Measurements from ENCODE around the gene ASB13. TPM values are rescaled to one million over a fixed set of nuclear protein-coding genes. Genes with fewer than 3 reads are reported as not detected.

ASB13 gene
- polyA plus RNA-seq, 1 donor from 2014 or later = 5.6 TPM

DNA sequence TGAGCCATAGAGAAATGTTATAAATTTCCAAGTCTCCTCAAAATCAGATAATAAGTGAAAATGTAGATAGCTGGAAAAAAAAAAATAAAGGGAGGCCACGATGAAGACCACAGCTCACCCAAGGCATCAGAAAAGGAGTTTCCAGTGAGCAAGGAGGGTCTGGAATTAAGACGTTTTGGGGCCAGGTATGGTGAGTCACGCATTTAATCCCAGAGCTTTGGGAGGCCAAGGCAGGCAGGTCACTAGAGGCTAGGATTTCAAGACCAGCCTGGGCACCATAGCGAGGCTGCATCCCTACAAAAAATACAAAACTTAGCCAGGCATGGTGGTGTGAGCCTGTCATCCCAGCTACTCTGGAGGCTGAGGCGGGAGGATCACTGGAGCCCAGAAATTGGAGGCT is 65.5 kb downstream of the ASB13 start:
- Histone ChIP-seq H3K27me3 (ENCODE audit: insufficient read depth, low read depth, low read length) (no peaks in the 10 kb centered on the region), H3K9ac (ENCODE audit: low read length) (no peak overlapping the region), H3K4me3 (ENCODE audit: low read length) (no peak overlapping the region), H2AFZ (ENCODE audit: low read depth, low read length) (no peak overlapping the region), H3K79me2 (replicated peaks; ENCODE audit: insufficient read depth, low read length) (no peaks in the 10 kb centered on the region), H3K9me3 (ENCODE audit: low read length) (no peaks in the 10 kb centered on the region), H4K20me1 (ENCODE audit: insufficient read depth) (no peaks in the 10 kb centered on the region), H3F3A (ENCODE audit: insufficient read depth, low read length, poor library complexity, severe bottlenecking) (no peaks in the 10 kb centered on the region), H3K27ac (ENCODE audit: low read length) (no peak overlapping the region), H3K9me2 (ENCODE audit: insufficient read depth, low read length) (no peaks in the 10 kb centered on the region), H3K36me3 (ENCODE audit: insufficient read depth, low read length) (no peaks in the 10 kb centered on the region), H3K4me2 (ENCODE audit: low read length) (no peak overlapping the region)
- TF ChIP-seq EP300 (conservative IDR thresholded peaks at IDR 0.05; ENCODE audit: poor library complexity, severe bottlenecking) (no peak), EZH2 (IDR thresholded peaks at IDR 0.05; ENCODE audit: borderline replicate concordance, insufficient read depth, low read length, poor library complexity, severe bottlenecking) (no peak), POLR2AphosphoS5 (IDR thresholded peaks at IDR 0.05) (no peak), TAF1 (IDR thresholded peaks at IDR 0.05; ENCODE audit: low read depth) (no peak), SMC3 (conservative IDR thresholded peaks at IDR 0.05; ENCODE audit: poor library complexity) (no peak), RAD21 (conservative IDR thresholded peaks at IDR 0.05) (no peak), MXI1 (conservative IDR thresholded peaks at IDR 0.05; ENCODE audit: poor library complexity, severe bottlenecking) (no peak)
- TF ChIP-seq, protein P1, sequence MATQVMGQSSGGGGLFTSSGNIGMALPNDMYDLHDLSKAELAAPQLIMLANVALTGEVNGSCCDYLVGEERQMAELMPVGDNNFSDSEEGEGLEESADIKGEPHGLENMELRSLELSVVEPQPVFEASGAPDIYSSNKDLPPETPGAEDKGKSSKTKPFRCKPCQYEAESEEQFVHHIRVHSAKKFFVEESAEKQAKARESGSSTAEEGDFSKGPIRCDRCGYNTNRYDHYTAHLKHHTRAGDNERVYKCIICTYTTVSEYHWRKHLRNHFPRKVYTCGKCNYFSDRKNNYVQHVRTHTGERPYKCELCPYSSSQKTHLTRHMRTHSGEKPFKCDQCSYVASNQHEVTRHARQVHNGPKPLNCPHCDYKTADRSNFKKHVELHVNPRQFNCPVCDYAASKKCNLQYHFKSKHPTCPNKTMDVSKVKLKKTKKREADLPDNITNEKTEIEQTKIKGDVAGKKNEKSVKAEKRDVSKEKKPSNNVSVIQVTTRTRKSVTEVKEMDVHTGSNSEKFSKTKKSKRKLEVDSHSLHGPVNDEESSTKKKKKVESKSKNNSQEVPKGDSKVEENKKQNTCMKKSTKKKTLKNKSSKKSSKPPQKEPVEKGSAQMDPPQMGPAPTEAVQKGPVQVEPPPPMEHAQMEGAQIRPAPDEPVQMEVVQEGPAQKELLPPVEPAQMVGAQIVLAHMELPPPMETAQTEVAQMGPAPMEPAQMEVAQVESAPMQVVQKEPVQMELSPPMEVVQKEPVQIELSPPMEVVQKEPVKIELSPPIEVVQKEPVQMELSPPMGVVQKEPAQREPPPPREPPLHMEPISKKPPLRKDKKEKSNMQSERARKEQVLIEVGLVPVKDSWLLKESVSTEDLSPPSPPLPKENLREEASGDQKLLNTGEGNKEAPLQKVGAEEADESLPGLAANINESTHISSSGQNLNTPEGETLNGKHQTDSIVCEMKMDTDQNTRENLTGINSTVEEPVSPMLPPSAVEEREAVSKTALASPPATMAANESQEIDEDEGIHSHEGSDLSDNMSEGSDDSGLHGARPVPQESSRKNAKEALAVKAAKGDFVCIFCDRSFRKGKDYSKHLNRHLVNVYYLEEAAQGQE (IDR thresholded peaks at IDR 0.05; ENCODE audit: borderline replicate concordance) = no peak
- TF ChIP-seq, protein P2, sequence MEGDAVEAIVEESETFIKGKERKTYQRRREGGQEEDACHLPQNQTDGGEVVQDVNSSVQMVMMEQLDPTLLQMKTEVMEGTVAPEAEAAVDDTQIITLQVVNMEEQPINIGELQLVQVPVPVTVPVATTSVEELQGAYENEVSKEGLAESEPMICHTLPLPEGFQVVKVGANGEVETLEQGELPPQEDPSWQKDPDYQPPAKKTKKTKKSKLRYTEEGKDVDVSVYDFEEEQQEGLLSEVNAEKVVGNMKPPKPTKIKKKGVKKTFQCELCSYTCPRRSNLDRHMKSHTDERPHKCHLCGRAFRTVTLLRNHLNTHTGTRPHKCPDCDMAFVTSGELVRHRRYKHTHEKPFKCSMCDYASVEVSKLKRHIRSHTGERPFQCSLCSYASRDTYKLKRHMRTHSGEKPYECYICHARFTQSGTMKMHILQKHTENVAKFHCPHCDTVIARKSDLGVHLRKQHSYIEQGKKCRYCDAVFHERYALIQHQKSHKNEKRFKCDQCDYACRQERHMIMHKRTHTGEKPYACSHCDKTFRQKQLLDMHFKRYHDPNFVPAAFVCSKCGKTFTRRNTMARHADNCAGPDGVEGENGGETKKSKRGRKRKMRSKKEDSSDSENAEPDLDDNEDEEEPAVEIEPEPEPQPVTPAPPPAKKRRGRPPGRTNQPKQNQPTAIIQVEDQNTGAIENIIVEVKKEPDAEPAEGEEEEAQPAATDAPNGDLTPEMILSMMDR (IDR thresholded peaks at IDR 0.05; ENCODE audit: poor library complexity, severe bottlenecking) = no peak

DNA sequence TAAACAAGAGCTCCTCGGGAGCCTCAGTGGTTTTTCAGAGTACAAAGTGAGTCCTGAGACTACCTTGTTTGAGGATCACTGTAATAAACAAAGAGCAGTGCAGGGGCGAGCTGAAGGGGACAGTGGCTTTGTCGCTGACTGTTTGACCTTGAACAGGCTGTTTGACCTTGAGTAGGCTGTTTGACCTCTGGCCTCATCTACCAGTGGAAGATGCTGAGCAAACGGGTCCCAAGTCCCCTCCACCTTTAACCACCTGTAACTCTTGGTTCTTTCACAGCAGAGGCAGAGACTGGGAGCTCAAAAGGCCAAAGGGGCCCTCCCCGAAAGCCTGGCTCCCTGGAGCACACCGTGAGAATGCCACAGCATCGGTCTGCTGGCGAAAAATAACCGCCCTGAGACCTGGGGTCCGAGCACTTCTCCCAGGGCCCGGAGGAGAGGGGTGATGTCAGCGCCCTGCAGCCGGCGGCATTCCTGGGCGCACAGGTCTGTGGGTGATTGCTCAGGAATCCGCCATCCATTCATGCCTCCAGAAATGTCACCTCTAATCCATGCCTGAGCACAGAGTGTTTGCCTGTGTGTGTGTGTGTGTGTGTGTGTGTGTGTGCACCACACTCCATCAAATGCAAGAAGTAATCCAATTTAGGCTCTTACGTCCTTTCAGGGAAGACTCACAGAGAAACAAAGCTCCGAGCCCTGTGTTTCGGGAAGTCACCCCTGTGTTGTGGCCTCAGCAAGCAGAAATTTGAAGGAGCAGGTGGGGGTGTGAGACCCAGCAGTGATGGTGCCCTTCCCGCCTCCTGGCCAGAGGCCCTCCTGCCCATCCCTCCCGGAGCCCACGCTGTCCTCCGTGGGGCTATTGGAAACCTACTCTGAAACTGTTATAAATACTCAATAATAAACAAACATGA is 66.5 kb downstream of the ASB13 start:
- H3K4me3 ChIP-seq (ENCODE audit: low read length) = no peak overlapping the region
- no peak overlapping the region for H3K9ac ChIP-seq (ENCODE audit: low read length)
- no peak overlapping the region for H3K4me2 ChIP-seq (ENCODE audit: low read length)
- H2AFZ ChIP-seq (ENCODE audit: low read depth, low read length) = no peak overlapping the region
- no peaks in the 10 kb centered on the region for H3K79me2 ChIP-seq (replicated peaks; ENCODE audit: insufficient read depth, low read length)
- no peaks in the 10 kb centered on the region for H3K36me3 ChIP-seq (ENCODE audit: insufficient read depth, low read length)
- H3K27me3 ChIP-seq (ENCODE audit: insufficient read depth, low read depth, low read length) = no peaks in the 10 kb centered on the region
- no peaks in the 10 kb centered on the region for H4K20me1 ChIP-seq (ENCODE audit: insufficient read depth)
- TF ChIP-seq SMC3 (conservative IDR thresholded peaks at IDR 0.05; ENCODE audit: poor library complexity) (no peak), RAD21 (conservative IDR thresholded peaks at IDR 0.05) (no peak), EP300 (conservative IDR thresholded peaks at IDR 0.05; ENCODE audit: poor library complexity, severe bottlenecking) (no peak), POLR2AphosphoS5 (IDR thresholded peaks at IDR 0.05) (no peak), EZH2 (IDR thresholded peaks at IDR 0.05; ENCODE audit: borderline replicate concordance, insufficient read depth, low read length, poor library complexity, severe bottlenecking) (no peak), TAF1 (IDR thresholded peaks at IDR 0.05; ENCODE audit: low read depth) (no peak), MXI1 (conservative IDR thresholded peaks at IDR 0.05; ENCODE audit: poor library complexity, severe bottlenecking) (no peak)
- TF ChIP-seq, protein P1 (IDR thresholded peaks at IDR 0.05; ENCODE audit: borderline replicate concordance) = no peak
- TF ChIP-seq, protein P2 (IDR thresholded peaks at IDR 0.05; ENCODE audit: poor library complexity, severe bottlenecking) = no peak
- no peaks in the 10 kb centered on the region for H3K9me3 ChIP-seq (ENCODE audit: low read length)
- no peaks in the 10 kb centered on the region for H3F3A ChIP-seq (ENCODE audit: insufficient read depth, low read length, poor library complexity, severe bottlenecking)
- H3K9me2 ChIP-seq (ENCODE audit: insufficient read depth, low read length) = no peaks in the 10 kb centered on the region
- no peak overlapping the region for H3K27ac ChIP-seq (ENCODE audit: low read length)
